Myocyte (in vitro differentiated cells): ENCODE results near the gene TMEM132D. TPM values are rescaled to one million over a fixed set of nuclear protein-coding genes. Genes with fewer than 3 reads are reported as not detected.
"Not testable (repeated sequence)": the region's sequence is repeated elsewhere in the genome, so short reads cannot be mapped to it uniquely, and the experiment has no call there.

Source experiments
- DNase-seq: peaks from one replicate; pipeline ENCODE4 v3.0.0-alpha.2; 2012; ENCODE audit warnings: low read depth
- total RNA-seq: library from RNA; depleted of rRNA; stranded (reverse); fragments of >200 nt; gene quantifications from 2 replicates; pipeline ENCODE4 v1.2.3, GENCODE V29; 2014

TMEM132D gene
- total RNA-seq, 1 donor from 2014 or later = not detected

DNA sequence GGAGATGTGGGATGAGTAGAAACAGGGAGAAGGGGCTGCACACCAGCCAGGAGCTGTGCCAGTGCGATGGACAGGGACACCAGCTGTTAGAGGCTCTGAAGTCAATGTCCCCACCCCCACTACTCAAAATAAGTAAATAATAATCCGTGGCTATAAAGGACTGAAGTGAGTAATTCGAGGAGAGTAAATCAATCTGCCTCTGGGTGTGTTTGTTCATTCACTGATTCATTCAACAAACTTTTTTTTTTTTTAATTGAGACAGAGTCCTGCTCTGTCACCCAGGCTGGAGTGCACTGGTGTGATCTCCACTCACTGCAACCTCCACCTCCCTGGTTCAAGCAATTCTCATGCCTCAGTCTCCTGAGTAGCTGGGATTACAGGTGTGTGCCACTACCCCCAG is 363.6 kb downstream of the TMEM132D start:
- DNase-seq = no peak

DNA sequence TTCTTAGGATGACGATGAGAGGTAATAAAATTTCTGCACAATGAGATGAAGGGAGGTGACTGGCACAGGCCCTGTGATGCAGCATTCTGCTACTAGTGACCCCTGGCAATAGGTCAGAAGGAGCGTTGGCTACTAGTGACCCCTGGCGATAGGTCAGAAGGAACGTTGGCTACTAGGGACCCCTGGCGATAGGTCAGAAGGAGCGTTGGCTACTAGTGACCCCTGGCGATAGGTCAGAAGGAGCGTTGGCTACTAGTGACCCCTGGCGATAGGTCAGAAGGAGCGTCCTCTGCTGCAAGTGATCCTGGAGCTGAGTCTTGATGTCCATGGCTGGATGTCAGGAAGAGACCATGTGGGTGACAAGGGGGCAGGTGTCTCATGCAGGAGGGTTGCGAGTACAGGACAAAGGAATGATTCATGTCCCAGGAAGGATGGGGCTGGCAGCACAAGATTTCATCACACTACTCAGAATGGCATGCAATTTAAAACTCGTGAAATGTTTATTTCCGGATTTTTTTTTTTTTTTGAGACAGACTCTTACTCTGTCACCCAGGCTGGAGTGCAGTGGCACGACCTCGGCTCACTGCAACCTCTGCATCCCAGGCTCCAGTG is 365.0 kb downstream of the TMEM132D start:
- DNase-seq = not testable (repeated sequence)

DNA sequence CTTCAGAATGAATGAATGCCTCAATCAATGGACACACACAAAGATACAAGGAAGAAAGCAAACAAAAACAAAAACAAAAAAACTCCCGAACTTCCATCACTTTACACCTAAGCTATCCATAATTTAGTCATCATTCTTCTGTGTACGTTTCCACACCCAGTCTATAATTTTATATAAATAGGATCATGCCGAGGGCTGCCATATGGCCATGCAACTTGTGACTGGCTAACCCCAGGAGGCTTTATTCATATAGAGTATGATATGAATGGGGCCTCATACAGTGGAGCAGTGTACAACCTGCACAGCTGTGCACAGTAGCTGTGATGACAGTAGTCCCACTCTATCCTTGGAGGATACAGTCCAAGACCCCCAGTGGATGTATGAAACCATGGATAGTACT is 365.7 kb downstream of the TMEM132D start:
- DNase-seq = no peak

DNA sequence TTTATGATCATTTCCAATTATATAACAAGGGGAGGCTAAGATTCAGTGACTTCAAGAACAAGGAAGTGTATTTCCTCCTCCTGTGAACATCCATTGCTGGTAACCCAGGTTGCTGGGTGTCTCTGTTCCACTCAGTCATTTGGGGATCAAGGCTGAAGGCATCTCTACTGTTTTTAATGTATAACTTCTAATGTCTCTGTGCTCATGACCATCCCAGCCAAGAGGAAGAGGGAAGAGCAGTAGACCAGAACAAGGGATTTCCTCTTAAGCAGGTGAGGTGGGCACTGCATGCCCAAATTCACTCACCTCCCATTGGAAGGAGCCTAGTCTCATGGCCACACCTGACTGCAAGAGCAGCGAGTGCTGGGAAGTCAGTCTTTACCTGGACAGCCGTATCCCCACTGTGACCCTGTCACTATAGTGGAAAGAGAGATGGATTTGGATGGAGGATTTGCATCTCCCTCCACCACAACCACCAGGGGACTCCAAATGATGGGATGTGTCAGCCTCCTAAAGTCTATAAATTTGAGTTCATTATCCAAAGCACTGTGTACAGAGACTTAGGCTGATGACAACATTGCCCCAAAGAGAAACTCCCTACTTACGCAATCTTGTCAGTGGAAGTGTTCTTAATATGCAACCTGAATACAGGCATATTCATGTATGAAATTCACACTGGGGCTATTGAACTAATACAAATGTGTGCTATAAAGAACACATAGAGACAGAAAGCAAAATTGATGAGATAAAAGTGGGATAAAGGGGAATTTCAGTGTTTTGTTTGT is 368.7 kb downstream of the TMEM132D start:
- no peak for DNase-seq

DNA sequence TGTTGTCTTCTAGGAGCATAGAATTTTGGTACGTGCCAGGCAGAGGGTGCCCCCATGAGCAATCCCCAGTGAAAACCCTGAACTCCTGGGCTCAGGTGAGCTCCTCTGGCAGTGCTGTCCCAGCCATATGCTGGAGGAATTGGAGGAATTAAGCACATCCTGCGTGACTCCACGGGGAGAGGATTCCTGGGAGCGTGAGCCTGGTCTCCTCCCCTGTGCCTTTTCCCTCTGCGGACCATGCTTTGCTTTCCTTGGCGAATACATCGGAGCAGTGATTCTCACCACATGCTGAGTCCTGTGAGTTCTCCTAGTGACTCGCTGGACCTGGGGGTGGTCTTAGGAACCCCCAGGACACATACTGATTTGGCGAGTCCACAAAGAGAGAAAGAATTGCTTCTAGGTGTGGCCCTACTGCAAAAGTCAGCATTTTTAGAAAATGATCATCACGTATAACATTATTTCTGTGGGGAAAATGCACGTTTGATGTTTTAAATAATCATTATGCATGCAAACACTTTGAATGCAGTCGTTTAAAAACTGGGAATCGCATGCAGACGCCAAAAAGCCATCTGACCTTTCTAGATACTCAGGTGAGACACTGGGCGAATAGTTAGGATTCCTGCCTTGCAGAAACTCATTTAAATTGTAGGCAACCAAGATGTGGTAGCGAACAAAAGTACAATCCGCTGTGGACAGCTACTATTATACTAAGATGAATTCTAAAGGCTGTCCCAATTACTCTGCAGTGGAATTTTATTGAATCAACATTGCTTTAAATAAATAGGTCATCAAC is 370.9 kb downstream of the TMEM132D start:
- DNase-seq = no peak

DNA sequence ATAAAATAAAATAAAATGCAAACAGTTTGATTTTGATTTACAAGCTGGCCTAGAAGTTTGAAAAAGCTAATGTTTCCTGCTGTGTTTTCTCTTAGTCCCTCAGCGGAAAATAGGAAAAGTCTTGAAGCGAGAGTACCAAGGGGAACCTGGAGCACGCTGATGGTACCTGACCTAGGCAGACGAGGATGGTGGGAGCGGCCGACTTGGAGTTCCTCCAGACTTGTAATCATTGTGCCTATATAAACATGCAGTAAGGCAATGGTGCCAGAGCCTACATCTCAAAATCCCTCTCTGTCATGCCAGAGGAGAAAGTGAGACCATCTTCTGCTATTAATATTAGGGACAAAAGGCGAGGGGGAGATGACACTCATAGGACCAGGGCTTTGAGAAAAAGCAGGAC is 371.7 kb downstream of the TMEM132D start:
- no peak for DNase-seq

DNA sequence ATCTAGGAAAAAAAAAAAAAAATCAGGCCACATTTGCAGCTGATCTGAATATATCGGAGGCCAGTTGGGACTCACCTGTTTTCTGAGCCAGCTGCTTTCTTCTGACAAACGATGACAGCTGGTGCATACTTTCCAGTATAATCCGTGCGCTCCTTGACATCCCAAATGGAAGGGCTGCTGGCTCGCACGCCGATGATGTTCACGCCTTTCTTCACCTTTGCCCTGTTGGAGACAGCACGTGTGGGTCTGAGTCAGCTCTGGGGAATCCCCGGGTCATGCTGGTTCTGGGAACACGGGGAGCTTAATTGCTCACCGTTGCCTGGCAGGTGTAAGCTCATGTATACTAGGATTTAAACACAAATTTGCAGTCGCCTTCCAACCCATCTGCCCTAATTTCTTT is 372.8 kb downstream of the TMEM132D start:
- peak; percentile 1 for DNase-seq

DNA sequence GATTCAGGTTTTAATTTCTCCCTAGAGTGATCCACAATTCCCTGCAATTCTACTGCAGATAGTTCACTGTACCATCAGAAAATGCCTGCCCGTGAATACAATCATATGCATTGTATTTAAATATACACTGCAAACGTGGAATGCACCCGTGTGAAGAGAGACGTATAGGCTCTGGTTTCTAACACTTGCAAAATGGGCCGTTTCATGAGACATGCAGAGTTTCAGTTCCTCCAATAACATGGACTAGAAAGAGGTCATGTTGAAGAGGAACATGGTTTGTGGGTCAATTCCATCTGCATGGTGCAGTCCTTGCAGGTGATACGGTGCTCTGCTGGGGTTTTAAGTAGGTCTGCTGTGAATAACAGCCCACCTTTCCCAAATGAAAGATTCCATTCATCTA is 373.3 kb downstream of the TMEM132D start:
- DNase-seq = no peak

DNA sequence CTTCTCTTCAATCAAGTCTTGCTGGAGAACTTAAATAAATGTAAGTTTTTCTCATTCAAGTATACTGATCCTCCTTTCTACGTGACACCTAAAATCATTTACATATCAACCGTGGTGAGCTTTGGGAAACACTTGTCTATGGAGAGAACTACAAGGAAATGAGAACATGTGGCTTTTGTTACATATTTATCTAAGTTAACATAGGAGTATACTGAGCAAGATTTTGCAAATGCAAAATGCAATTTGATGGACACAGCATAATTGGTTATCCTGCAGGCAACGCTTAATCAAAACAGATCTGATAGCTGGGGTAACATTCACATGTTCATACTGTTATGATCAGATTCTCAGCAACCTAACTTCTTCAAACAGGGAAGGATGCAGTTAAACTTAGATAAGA is 376.3 kb downstream of the TMEM132D start:
- DNase-seq = no peak

DNA sequence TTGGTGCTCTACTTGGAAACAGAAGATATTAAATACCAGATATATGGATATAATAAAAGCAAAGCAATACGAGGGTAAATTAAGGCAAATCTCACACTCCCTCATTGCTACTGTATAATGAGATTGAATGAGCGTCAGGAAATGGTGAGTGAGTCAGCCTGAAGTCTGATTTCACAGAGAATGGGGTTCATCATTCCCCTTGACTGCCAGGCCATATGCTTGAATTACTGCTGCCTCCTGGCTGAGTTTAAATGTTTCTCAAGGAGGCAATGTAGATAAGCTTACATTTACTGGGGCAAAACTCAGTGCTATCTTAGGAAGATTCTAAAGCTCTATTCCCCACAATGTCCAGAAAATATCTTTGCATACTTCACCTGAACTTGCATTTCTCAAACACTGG is 380.2 kb downstream of the TMEM132D start:
- DNase-seq = no peak

DNA sequence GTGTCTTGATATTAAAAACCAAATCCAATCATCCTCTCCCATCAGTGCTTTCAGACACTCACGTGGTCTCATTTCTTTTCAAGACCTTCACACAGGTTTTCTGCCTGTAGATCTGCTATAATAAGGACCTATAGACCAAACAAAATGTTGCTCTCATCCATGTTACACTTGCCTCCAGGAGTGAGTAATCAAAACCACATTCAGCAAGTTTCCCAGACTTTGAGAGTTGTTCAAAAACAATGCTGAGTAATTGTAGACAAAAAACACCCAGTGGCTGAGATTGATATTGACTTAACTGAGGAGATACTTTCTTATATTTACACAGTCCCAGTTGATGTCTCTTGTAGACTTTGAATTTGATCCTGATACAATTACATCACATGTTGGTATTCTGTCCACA is 383.1 kb downstream of the TMEM132D start:
- DNase-seq = no peak

DNA sequence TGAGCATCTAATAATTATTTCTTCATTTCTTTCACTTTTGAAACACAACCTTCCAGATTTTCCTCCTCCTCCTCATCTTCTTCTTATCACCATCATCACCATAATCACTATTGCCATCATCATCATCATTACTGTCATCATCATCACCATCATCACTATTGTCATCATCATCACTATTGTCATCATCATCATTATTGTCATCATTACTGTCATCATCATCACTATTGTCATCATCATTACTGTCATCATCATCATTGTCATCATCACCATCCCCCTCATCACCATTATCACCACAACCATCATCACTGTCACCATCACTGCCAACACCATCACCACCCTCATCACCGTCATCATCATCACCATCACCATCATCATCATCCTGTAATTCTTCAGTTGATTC is 400.0 kb downstream of the TMEM132D start:
- DNase-seq = no peak

DNA sequence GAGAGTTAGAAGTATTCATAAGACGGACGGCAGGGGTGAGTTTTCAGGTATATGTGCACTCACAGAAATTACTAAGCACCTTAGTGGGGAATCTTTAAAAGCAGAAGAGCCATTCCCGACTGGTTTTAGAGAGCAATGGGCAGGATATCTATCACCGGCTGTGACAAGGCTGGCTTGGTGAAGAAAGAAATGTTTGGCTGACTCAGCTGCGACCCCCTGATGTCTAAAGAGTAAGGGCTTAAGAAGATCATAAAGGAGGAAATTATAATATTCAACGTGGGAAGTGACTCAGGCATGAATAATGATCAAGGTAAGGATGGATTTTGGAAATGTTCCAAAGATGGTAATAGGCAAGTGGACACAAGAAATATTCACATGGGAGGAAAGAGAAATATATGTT is 407.6 kb downstream of the TMEM132D start:
- no peak for DNase-seq

DNA sequence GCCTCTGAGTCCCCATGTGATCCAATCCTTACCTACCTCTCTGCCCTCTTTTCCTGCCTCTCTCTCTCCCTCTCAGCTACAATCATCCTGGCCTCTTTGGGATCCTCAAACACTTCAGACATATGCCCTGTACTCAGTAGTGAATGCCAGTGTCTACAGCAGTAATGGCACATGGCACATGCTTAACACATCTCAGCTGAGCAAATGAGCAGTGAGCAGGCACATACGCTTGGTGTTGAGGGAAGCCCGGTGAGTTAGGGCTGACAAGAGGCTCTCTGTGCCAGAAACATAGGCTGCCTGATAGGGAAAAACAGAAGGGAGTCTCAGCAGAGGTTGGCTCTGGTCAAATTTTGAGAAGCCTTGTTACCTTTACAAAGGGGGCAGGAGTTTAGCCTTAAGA is 409.1 kb downstream of the TMEM132D start:
- no peak for DNase-seq

DNA sequence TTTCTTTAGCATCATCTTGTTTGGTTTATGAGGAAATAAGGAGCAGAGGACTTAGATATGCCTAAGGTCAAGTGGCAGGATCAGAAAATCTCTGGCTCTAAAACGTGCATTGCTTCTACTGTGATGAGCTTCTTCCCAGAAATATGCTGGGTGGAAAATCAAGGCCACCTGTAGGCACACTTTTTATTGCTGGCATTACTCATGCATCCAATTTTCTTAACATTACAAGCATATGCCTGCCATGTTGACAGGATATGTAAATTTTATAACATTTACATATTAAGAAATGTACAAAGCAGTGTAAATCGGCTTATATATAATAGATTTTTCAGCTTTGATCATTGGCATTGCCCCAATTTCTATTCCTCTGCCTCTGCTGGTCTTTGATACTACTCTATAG is 409.6 kb downstream of the TMEM132D start:
- no peak for DNase-seq

DNA sequence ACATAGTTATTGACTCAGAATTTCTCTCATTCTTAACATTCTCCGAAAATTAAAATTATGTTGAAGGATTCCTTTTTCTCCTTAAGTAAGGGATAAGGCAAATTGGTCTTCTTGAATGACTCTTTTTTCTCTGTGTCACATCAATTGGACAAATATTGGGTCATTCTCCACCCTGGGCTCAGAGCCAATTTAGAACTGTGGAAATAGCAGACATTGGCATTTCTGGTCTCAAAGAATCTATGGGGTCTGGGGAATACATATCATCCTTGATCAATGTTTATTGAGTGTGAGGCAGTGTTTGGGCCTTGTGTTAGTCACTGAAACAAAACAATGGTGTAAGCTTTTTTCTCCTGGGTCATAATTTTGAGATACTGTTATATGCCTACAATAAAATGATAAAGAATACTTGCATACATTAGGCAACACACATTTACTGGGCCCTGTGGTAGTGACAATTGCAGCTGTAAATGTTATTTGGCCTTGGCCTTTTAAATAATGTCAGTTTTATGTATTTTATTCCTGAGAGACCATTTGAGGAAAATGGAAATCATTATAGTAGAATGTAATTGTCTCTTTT is 414.6 kb downstream of the TMEM132D start:
- DNase-seq = no peak

DNA sequence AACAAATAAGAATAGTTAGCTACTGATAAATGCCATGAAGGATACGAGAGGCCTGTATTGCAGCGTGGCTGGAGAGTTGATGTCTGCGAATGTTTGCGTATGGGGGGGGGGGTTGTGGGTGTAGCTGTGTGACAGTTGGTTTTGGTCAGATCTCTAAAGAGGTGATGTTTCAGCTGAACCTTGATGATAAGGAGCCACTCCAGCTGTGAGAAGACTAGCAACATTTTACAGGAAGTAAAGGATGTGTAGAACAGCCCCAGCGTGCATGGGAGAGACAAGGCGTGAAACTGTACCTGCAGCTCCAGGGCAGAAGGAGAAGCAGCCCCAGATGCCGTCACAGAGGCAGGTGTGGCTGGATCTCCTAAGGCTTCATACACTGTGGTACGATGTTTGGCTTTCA is 416.9 kb downstream of the TMEM132D start:
- DNase-seq = no peak

DNA sequence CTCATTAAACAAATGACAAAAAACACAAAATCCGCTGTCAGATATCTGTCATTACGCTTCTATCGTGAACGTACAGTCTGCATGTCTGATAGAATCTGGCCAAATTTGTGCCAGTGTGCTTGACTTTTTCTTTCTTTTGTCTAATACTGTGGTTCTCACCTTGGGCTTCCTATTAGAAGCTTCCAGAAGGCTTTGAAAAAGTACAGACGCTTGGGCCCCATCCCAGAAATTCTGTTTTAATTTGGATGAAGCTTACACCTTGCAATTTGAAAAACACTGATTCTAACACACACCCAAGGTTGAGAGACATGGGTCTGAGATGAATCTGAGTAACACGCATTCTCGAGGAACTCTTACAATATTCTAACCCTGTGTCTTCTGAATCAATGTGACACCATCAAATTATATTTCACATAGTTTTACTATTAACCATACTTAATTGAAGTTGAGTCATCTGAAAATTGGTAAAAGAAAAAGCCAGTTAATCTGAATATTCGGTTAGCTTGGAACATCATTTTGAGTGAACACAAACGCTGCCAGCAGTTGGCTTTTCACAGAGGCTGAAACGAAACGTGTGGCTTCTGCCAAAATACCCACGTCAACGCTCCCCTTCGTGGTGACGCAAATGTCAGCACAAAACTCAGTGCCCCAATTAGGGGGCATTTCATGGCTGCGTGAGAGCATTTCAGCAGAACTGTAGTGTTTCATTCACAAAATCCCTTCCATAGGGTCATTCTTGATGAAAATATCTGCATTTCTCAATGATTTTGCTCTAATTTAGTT is 420.5 kb downstream of the TMEM132D start:
- DNase-seq = no peak

DNA sequence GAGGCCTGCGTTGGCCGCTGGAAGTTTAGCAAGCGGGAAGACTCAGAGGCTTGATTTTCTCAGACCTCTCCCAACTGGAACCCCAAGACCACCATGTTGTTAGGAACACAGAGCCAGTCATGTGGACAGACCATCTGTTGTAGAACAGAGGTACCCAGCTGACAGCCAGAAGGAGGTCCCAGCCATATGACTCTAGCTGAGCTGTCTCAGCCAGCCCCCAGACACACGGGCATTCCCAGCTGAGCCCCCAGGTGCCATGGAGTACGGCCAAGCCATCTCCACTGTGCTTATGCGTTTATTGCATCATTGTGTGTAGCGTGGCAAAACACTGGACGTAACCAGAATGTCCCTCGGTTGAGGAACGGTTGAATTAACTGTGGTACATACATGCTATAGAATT is 421.9 kb downstream of the TMEM132D start:
- DNase-seq = no peak

DNA sequence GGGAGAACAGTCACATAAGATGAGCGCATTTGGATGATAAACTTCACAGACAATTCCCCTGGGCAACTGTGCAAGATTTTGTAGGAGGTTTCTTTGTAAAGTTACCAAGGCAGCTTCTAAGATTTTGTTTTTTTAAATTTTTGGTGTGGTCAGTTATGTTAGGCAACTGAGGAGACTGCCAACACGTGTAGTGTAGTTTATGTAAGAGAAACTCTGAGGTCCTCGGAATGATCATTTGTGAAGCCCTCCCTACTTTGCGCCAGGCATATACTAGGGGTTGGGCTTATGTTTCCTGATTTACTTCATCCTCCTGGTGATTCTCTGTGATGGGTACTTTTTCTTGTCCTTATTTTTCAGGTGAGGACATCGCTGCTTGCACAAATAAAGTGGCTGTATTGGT is 433.6 kb downstream of the TMEM132D start:
- no peak for DNase-seq

DNA sequence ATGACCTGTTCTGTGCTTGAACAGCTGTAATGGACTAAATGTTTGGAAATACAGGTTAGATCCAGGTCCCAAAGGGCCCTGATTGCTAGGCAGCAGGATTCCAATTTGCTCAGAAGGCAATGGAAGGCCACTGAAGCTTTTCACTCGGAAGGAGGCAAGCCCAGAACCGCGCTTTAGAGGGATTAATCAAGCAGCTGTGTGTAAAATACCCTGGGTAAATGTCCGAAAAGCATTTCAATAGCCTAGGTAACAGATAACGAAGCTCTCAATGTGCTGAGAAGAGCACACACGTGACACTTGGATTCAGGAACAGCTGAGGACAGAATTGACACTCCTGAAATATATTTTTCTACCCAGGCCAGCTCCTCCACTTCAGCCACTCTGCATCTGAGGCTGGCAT is 436.1 kb downstream of the TMEM132D start:
- no peak for DNase-seq
